Hepatocyte (in vitro differentiated cells): ENCODE data around the gene CCBE1.

Experiments used
- CTCF ChIP-seq: fragments of 200-600 bp; sonication (generic); IDR thresholded peaks from 2 replicates; pipeline ENCODE4 v1.5.1; 2016; ENCODE audit warnings: antibody characterized with exemption, mild to moderate bottlenecking; ENCODE audit not compliant: poor library complexity
- EZH2 ChIP-seq: fragments of 200-600 bp; sonication (generic); IDR thresholded peaks from 2 replicates; pipeline ENCODE4 v1.6.1; 2016; ENCODE audit warnings: antibody characterized with exemption, mild to moderate bottlenecking, borderline replicate concordance
- EZH2phosphoT487 ChIP-seq: fragments of 200-600 bp; sonication (generic); IDR thresholded peaks from one replicate; pipeline ENCODE4 v1.6.1; 2018; ENCODE audit warnings: antibody characterized with exemption, mild to moderate bottlenecking, low read depth, moderate library complexity; ENCODE audit not compliant: unreplicated experiment, severe bottlenecking

- TF ChIP-seq CTCF (no peak), EZH2phosphoT487 (no peak), EZH2 (no peak)
Observed at GRCh38 chr18:59479776-59480175, 217.4 kb downstream of the CCBE1 start.
